GM10266 (cell line): ENCODE results near the gene C4A.
"Not testable (repeated sequence)": the region's sequence is repeated elsewhere in the genome, so short reads cannot be mapped to it uniquely, and the experiment has no call there.

Source experiments
- DNase-seq: peaks from one replicate; pipeline ENCODE4 v3.0.0; 2012; ENCODE audit errors: extremely low spot score
- TF ChIP-seq, protein P1 (sequence below): IDR thresholded peaks from 2 replicates; pipeline ENCODE4 v1.5.1; 2012; ENCODE audit warnings: mild to moderate bottlenecking, low read depth; ENCODE audit not compliant: control insufficient read depth, insufficient read depth; ENCODE audit errors: missing control alignments

The C4A gene

DNA sequence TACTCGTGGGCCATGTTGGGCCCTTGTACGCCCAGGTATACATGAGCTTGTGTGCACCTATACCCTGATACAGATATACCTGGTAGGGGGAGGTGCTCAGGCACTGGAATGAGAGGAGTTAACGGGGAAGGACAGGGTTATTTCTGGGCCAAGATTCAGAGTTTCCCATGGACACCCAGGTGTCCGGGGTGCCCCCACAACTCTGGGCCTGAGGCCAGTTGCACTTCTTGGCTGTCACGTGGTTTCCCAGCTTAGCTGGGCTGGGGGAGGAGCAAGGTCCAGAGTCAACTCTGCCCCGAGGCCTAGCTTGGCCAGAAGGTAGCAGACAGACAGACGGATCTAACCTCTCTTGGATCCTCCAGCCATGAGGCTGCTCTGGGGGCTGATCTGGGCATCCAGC is at the start of gene C4A:
Gene C4A, plus strand, starts transcription at position 314 of the 400 bp plus-strand sequence. Its CDS starts 51 bp downstream, at position 365.
- not testable (repeated sequence) for DNase-seq

DNA sequence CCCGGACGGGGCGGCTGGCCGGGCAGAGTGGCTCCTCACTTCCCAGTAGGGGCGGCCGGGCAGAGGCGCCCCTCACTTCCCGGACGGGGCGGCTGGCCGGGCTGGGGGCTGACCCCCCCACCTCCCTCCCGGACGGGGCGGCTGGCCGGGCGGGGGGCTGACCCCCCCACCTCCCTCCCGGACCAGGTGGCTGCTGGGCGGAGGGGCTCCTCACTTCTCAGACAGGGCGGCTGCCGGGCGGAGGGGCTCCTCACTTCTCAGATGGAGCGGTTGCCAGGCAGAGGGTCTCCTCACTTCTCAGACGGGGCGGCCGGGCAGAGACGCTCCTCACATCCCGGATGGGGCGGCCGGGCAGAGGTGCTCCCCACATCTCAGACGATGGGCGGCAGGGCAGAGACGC is 49.7 kb upstream of the C4A start:
- DNase-seq = not testable (repeated sequence)

DNA sequence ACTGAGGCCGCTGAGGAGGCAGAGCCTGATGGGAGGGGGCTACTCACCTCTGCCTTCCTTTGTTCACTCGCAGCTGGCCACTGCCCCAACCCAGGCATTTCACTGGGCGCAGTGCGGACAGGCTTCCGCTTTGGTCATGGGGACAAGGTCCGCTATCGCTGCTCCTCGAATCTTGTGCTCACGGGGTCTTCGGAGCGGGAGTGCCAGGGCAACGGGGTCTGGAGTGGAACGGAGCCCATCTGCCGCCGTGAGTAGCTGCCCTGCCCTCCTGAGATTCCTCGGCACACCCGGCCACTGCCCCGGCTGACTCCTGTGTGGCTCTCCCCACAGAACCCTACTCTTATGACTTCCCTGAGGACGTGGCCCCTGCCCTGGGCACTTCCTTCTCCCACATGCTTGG is 48.3 kb upstream of the C4A start:
- TF ChIP-seq, protein P1, sequence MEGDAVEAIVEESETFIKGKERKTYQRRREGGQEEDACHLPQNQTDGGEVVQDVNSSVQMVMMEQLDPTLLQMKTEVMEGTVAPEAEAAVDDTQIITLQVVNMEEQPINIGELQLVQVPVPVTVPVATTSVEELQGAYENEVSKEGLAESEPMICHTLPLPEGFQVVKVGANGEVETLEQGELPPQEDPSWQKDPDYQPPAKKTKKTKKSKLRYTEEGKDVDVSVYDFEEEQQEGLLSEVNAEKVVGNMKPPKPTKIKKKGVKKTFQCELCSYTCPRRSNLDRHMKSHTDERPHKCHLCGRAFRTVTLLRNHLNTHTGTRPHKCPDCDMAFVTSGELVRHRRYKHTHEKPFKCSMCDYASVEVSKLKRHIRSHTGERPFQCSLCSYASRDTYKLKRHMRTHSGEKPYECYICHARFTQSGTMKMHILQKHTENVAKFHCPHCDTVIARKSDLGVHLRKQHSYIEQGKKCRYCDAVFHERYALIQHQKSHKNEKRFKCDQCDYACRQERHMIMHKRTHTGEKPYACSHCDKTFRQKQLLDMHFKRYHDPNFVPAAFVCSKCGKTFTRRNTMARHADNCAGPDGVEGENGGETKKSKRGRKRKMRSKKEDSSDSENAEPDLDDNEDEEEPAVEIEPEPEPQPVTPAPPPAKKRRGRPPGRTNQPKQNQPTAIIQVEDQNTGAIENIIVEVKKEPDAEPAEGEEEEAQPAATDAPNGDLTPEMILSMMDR = no peak
- no peak for DNase-seq

DNA sequence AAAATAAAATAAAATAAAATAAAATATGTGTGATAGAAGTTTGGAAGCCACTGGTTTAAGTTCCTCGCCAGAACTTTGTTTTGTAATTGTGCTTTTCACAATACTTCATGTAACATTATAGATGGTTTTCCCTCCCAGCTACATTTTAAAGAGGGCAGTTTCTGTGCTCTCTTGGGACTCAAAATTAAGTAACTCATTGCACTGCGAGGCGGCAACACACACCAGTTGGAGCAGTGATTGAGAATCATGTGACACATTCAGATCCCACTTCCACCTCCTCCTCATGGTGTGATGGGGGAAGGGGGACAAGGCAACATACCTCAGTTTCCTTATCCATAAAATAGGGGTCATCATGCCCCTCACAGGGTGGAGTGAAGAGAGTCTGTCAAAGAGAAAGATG is 46.8 kb upstream of the C4A start:
- DNase-seq = no peak
- TF ChIP-seq, protein P1 = no peak

DNA sequence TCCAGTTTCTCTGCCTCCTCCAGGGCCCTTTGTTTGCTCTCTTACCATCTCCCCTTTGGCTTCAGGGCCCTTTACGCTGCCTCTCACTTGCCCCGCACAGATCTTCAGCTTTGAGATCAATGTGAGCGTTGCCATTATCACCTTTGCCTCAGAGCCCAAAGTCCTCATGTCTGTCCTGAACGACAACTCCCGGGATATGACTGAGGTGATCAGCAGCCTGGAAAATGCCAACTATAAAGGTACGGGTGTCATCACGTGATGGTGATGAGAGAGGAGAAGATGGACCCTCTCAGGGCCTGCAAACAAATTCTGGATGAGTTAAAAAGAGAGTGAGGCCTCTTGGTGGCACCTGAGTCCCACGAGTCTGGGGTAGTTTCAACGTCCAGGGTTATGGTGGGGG is 46.0 kb upstream of the C4A start:
- TF ChIP-seq, protein P1 = no peak
- DNase-seq = no peak

DNA sequence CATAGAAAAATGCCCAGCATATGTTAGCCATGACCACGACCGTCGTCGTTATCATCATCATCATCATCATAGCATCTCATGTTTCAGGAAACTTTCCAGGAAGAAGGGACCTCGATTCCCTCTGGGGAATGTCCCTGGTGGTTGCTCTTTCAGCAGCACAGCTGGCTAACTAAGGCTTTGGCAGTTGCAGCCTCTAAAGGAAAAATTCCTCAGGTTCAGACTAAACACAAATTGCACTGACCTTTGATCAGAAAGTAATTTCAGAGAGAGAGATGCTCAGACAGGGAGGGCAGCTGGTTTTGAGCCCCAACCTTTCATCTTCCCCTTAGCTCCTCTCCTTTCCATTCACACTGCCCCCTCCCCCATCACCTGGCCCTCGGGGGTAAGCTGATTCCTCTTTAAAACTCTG is 41.6 kb upstream of the C4A start:
- no peak for DNase-seq
- TF ChIP-seq, protein P1 = no peak

DNA sequence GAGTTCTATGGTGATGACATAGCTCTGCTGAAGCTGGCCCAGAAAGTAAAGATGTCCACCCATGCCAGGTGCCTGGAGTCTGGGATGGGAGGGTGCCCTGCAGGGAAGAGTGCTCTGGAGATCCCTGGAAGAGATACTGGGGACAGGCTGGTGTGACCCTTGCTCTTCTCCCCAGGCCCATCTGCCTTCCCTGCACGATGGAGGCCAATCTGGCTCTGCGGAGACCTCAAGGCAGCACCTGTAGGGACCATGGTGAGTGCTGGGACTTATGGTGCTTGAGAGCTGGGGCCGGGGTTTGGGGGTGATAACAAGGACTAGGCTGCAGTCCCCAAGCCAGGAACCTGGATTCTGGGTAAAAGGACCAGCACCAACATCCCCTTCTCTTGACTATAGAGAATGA is 38.1 kb upstream of the C4A start:
- no peak for DNase-seq
- TF ChIP-seq, protein P1 = no peak

DNA sequence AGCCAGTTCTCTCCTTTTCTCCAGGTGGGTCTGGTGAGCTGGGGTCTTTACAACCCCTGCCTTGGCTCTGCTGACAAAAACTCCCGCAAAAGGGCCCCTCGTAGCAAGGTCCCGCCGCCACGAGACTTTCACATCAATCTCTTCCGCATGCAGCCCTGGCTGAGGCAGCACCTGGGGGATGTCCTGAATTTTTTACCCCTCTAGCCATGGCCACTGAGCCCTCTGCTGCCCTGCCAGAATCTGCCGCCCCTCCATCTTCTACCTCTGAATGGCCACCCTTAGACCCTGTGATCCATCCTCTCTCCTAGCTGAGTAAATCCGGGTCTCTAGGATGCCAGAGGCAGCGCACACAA is 36.7 kb upstream of the C4A start:
- no peak for DNase-seq
- TF ChIP-seq, protein P1 = no peak
